ENCODE measurements around the gene C5orf22.
"Not testable (repeated sequence)": the region's sequence is repeated elsewhere in the genome, so short reads cannot be mapped to it uniquely, and the experiment has no call there.

Gene C5orf22

GRCh38 chr5:31531888-31532547 is at the start of gene C5orf22, which contains the start of gene DROSHA:
Gene C5orf22 (plus strand): TSS chr5:31532301. CDS start chr5:31532393, 92 bp downstream.
Gene DROSHA (minus strand): TSS chr5:31532093. CDS start chr5:31529059, 3,034 bp downstream.
- no peak for FAIRE-seq

- FAIRE-seq: no peak
Observed at GRCh38 chr5:31485376-31486207, 46.5 kb upstream of the C5orf22 start.

GRCh38 chr5:31486441-31486840 is 45.7 kb upstream of the C5orf22 start:
- FAIRE-seq: no peak

- no peak for FAIRE-seq
Observed at GRCh38 chr5:31487506-31487905, 44.6 kb upstream of the C5orf22 start.

GRCh38 chr5:31492869-31493268 is 39.2 kb upstream of the C5orf22 start:
- no peak for FAIRE-seq

- FAIRE-seq: no peak
Observed at GRCh38 chr5:31495336-31495735, 36.8 kb upstream of the C5orf22 start.

GRCh38 chr5:31496301-31496700 is 35.8 kb upstream of the C5orf22 start:
- no peak for FAIRE-seq

- FAIRE-seq: no peak
Observed at GRCh38 chr5:31496891-31497290, 35.2 kb upstream of the C5orf22 start.

GRCh38 chr5:31500256-31500655 is 31.8 kb upstream of the C5orf22 start:
- no peak for FAIRE-seq

- no peak for FAIRE-seq
Observed at GRCh38 chr5:31502506-31502905, 29.6 kb upstream of the C5orf22 start.

- no peak for FAIRE-seq
Observed at GRCh38 chr5:31504529-31504928, 27.6 kb upstream of the C5orf22 start.

- FAIRE-seq: no peak
Observed at GRCh38 chr5:31511305-31511704, 20.8 kb upstream of the C5orf22 start.

- FAIRE-seq: no peak
Observed at GRCh38 chr5:31516802-31517201, 15.3 kb upstream of the C5orf22 start.

- FAIRE-seq: no peak
Observed at GRCh38 chr5:31523041-31523440, 9.1 kb upstream of the C5orf22 start.

- no peak for FAIRE-seq
Observed at GRCh38 chr5:31530541-31531265, 1.4 kb upstream of the C5orf22 start.

- FAIRE-seq: no peak
Observed at GRCh38 chr5:31531543-31531887, 586 bp upstream of the C5orf22 start.

- no peak for FAIRE-seq
Observed at GRCh38 chr5:31534527-31535046, 2.5 kb downstream of the C5orf22 start.

- no peak for FAIRE-seq
Observed at GRCh38 chr5:31536873-31537272, 4.8 kb downstream of the C5orf22 start.

GRCh38 chr5:31537349-31537748 is 5.2 kb downstream of the C5orf22 start:
- FAIRE-seq: no peak

GRCh38 chr5:31537851-31538250 is 5.8 kb downstream of the C5orf22 start:
- no peak for FAIRE-seq

GRCh38 chr5:31549114-31549513 is 17.0 kb downstream of the C5orf22 start:
- not testable (repeated sequence) for FAIRE-seq

GRCh38 chr5:31551878-31552277 is 19.8 kb downstream of the C5orf22 start:
- no peak for FAIRE-seq

- FAIRE-seq: no peak
Observed at GRCh38 chr5:31553863-31554262, 21.8 kb downstream of the C5orf22 start.

Measured in colon (tissue), 2 donors.